NT2/D1 (cell line): ENCODE data around the gene INTS7.

Experiments
- SUZ12 ChIP-seq: IDR thresholded peaks from 2 replicates; pipeline ENCODE4 v1.6.1; 2011; ENCODE audit not compliant: insufficient read length, insufficient read depth; ENCODE audit errors: extremely low read depth
- YY1 ChIP-seq: IDR thresholded peaks from 2 replicates; pipeline ENCODE4 v1.6.1; 2011; ENCODE audit not compliant: insufficient read length, insufficient read depth
- ZNF274 ChIP-seq: IDR thresholded peaks from 2 replicates; pipeline ENCODE4 v1.6.1; 2011; ENCODE audit warnings: mild to moderate bottlenecking, low read depth, low read length

DNA sequence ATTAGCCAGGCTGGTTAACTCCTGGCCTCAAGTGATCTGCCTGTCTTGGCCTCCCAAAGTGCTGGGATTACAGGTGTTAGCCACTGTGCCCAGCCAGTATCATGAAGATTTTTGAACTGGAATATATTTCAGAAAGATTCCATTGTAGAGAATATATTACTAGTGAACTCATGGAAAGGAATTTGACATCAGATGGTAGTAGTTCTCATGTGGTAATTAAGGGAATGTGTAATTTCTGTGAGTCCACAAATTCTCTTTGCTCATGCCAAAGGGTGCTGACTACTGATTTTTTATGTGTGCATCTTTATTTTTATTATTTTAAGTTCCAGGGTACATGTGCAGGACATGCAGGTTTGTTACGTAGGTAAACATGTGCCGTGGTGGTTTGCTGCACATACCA, 10.6 kb upstream of the INTS7 start:
- TF ChIP-seq ZNF274 (no peak), YY1 (no peak), SUZ12 (no peak)
